ENCODE results near the gene PIP4K2A.

PIP4K2A gene

GRCh38 chr10:22589851-22590514 is 124.4 kb downstream of the PIP4K2A start:
- no peak for DNase-seq

GRCh38 chr10:22588462-22588861 is 125.9 kb downstream of the PIP4K2A start:
- no peak for DNase-seq

- no peak for DNase-seq
These were observed 130.7 kb downstream of the PIP4K2A start for GRCh38 chr10:22583683-22584082.

- no peak for DNase-seq
These were observed 132.9 kb downstream of the PIP4K2A start for GRCh38 chr10:22581461-22581860.

- DNase-seq, result no peak
These were observed 133.7 kb downstream of the PIP4K2A start for GRCh38 chr10:22580711-22581110.

DNA sequence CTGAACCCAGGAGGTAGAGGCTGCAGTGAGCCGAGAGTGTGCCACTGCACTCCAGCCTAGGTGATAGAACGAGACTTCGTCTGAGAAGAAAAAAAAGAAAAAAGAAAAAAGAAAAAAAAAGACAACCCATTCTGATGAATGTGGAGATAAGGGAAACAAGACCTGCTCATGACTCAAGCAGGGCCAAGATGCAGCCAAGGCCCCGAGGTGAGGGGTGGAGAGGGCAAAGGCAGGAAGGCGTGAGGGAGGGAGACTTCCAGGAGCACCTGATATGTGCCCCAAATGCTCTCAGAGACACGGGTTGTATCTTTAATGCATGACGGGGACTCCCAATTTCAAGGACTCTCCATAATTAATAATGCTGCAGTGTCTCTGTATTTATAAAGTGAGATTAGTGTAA is 134.6 kb downstream of the PIP4K2A start:
- no peak for DNase-seq

- DNase-seq, result no peak
These were observed 140.4 kb downstream of the PIP4K2A start for GRCh38 chr10:22573820-22574569.

DNA sequence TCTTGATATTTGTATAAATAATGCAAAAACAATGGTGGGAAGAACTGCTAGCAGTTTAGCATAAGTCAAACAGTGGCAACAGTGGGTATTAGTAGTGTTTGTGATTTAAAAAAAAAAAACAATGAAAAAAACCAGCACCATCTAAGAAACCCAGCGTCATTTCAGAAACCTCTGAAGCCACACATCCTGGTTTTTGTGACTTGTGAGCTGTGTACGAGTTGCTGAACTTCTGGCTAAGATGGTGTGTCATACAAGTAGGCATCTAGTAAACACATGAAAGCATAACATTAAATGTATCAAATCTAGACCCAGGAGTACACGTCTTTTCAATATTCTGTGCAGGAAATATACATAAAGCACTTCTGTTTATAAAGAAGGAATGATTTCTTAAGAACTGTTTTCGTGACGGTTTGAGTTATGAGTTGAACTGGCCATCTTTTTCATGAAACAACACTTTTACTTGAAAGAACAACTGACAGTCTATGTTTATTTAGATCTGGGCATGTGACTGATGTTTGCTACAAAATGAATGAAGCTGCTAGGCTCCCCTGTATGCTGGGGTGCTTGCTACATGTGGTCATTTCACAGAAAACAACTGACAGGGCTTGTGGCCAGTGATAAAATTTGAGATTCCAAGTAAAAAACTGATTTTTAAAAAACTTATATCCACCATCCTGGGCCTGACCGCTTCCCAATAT is 143.5 kb downstream of the PIP4K2A start:
- no peak for DNase-seq

- no peak for DNase-seq
These were observed 144.1 kb downstream of the PIP4K2A start for GRCh38 chr10:22570234-22570633.

- DNase-seq, result no peak
These were observed 145.4 kb downstream of the PIP4K2A start for GRCh38 chr10:22568928-22569327.

DNA sequence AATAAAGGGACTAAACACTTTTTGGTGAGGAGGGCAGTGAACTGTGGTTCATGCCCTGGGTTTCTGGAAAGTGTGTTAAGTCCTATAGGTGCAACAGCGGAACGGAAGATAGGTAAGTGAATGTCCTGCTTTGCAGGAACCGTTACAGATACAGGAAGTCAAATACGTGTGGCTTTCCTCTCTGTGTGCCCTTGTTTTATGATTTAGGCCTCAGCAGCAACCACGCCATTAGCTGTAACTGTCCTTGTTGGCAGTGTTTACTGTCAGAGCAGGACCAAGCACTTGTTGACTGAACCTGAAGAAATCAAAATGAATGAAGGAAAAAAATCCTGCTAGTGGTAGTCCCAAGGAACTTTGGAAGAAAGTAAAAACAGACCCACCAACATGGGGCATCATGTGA is 150.3 kb downstream of the PIP4K2A start:
- no peak for DNase-seq

DNA sequence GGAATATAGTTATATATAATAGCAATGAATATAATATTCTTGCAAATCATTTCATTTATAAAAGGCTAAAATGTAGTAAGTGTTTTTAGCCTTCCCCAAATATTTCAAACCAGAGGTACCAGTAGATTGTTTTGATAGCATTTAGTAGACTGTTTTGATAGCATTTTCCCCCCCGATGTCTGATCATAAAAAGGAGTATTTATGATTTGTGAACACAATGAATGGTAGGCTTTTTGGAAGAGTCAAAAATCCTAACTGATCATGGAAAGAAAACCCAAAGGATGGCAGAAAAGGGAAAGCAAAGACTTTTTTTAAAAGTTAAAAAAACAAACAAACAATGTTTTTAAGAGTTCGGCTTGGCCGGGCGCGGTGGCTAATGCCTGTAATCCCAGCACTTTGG is 152.5 kb downstream of the PIP4K2A start:
- DNase-seq, result no peak

DNA sequence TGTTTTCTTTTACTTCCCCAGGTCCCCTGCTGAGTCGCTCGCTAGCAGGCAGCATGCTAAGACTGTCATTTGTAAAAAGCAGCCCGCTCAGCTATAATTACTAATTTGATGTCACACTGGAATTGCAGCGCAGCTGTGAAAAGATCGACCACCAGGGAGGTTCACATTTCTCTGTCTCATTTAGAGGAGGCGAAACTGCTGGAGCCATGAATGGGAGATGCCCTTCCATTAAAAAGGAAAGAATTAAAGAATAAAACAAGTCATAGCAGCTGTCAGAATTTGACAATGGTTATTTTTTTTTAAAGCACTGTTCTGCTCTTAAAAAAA is 153.5 kb downstream of the PIP4K2A start:
- no peak for DNase-seq

GRCh38 chr10:22560096-22560912 is 154.1 kb downstream of the PIP4K2A start:
- no peak for DNase-seq

DNA sequence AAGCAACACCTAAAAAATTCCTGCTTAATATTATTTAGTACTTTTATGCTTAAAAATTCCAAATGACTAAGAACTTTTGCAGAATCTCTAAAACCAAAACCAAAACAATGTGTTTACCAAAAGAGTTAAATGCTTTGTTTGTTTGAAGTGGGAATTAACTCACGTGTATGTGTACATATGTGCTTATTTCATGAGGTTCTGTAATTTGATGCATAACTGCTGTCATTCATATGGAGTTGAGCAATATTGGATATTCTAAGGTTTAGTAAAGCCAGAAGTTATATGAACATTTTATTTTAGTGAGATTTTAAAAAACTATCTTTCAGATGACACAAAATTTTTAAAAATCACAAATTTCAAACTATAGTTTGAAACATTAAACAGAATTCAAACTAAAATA is 157.1 kb downstream of the PIP4K2A start:
- no peak for DNase-seq

- no peak for DNase-seq
These were observed 157.6 kb downstream of the PIP4K2A start for GRCh38 chr10:22556774-22557173.

- no peak for DNase-seq
These were observed 159.8 kb downstream of the PIP4K2A start for GRCh38 chr10:22554461-22555182.

- DNase-seq, result no peak
These were observed 160.9 kb downstream of the PIP4K2A start for GRCh38 chr10:22553452-22553995.

DNA sequence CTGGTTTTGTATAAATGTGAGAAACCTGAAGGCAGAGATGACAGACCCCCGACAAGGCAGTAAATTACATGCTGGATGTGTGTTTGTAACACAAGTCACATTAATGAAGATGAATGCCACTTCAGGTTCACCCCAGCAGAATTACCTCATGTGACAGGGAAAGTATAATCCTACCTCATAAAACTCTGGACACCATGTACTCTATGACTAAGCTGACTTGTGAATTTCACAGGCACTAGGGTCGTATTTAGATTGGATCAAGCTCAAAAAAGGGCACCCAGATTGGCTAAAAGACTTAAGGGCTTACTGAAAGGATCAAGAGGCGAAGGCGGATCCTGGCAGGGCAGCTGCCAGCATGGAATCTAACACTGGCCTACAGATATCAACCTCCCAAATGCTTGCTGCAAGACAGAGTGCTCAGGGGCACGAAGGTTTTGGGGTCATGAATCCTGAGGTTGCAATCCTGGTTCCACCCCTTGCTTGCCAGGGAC is 161.4 kb downstream of the PIP4K2A start:
- DNase-seq, result no peak

DNA sequence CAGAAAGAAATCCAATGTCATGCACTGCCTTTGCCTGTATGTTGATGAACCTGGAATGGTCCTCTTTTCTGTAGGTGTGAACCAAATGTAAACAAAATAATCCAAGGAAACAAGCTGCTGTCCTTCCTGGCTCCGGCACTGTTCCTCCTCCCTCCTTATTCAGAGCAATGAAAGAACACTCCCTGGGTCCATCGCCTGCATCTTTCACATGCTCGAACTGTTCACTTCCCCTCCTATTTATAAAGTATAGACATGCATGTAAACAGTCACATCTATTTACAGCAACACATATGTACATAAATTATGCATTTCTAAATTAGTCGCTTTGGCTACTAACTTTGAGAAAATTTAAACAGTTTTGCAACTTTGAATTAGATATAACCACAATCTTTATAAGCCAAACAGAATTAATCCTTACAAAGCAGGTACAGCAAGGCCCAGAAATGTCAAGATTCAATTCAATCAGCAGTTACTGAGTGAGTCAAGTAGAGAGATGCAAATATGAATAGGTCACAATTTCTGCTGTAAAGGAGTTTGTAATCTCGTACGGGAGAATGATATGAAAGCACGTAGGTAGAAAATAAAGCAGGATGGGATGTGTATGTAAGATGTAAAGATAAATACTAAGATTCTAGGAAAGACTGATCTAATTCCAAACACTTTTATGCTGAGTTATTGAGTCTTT is 162.6 kb downstream of the PIP4K2A start:
- DNase-seq, result no peak

DNA sequence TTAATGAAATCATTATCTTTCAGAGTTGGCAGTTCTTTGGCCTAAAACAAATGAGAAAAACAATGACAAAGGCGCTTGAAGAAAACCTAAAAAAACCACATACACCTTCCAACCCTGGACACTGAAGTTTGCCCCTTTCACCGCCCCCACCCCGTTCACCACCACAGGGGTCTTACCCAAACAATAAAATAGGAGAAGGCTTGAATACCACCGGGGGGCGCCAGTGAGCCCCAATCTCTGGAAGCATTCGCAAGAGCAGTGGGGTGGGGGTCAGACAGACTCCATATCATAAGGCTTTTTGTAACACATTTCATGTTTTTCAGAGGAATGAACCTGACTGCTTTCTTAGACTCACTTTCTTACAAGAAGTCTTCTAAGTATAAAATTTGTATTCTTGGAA is 163.6 kb downstream of the PIP4K2A start:
- DNase-seq, result no peak

DNA sequence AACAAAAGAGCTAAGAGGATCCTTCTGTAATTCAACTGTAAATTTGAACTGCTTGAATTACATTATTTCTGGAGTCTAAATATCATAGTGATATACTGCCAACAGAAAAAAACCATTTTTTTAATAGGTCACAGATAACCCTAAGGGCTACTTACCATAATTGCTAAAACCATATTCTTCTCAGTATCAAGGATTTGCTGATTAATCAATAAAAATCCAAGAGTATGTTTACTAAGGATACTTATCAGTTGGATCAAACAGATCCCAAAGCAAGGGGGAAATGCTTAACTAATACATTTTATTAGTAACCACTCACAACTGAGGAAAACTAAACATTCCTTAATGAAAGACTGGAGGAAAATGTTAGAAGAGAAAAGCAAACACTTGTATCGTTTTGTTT is 166.0 kb downstream of the PIP4K2A start:
- DNase-seq, result no peak

All from SIG-M5 (cell line).